Activated CD4-positive, CD25-positive, alpha-beta regulatory T cell treated with anti-CD3 and anti-CD28 coated beads, Interleukin-2, amount 50 U/mL, for 16 hours (primary cell): Measurements from ENCODE around the gene IKZF3.
A peak's percentile ranks its signal among the peaks of the same experiment; 100 is the strongest.
"Not testable (repeated sequence)": the region's sequence is repeated elsewhere in the genome, so short reads cannot be mapped to it uniquely, and the experiment has no call there.

Experiments
- DNase-seq: peaks from one replicate; pipeline ENCODE4 v3.0.0-alpha.2; 2020; ENCODE audit warnings: low read depth, low spot score

Gene IKZF3

DNA sequence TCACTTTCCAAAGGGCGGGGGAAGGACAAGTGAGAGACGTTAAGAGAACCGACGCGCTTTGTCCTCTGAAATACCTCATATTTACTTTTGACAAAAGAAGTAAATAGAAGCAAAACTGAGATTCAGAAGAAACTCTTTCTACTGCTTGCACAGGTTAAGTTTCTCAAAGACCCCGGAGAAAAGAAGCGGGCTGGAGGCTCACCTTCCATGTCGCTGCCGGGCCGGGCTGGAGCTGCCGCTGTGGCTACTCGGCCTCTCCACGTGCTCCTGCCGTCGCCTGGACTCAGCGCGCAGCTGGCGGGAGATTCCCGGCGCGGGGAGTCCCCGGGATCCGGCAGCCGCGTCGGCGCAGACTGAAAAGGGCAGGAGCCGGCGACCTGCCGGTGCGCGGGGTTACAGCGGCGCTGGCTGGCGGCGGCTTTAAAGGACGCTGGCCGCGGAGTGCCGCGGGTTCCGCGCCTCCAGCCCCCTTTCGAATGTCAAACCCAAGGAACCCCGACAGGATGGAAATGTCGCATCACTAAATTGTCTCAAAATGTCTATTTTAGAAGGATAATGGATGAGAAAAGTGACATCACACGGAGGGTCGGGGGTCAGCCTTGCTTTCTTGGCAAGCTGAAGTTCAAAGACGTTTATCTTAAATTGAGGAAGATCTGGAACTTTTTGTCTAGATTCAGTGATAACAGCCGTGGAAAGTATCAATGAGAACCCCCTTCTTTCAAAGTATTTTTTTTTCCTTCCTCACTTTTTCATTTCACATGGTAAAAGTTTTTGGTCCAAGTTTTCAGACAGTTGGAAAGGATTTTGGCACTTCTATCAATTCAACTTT is at the start of gene IKZF3:
TSS of gene IKZF3 (minus strand) at position 395 of the 829 bp plus-strand sequence. CDS start at position 209, 186 bp downstream.
- DNase-seq, result peak; percentile 59

DNA sequence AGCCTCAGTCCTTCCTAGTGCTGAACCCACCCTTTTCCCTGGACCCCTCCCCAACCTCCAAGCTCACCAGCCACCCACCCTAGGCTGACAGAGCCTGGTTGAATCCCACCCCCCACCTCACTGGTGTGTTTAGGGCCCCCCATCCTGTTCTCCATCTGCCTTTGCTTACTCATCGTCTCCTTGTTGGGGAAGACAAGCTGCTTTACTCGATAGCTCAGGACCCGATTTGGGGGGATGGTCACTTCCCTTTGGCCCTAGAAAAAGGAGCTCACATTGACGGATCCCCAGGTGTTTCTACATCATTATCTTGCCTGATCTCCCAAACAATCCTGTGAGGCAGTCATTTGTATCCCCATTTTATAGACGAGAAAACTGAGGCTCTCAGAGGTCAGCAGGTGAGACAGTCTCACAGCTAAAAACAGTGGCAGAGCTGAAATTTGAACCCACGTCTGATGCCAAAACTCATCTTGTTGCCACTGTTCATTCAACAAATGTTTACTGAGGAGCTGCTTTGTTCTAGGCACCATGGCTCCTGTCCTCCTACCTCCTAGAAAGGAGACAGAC is 44.8 kb upstream of the IKZF3 start:
- DNase-seq, result no peak

GRCh38 chr17:39904990-39905288 is 40.8 kb upstream of the IKZF3 start:
- DNase-seq, result no peak

- DNase-seq, result no peak
These were observed 39.2 kb upstream of the IKZF3 start for GRCh38 chr17:39903158-39903884.

DNA sequence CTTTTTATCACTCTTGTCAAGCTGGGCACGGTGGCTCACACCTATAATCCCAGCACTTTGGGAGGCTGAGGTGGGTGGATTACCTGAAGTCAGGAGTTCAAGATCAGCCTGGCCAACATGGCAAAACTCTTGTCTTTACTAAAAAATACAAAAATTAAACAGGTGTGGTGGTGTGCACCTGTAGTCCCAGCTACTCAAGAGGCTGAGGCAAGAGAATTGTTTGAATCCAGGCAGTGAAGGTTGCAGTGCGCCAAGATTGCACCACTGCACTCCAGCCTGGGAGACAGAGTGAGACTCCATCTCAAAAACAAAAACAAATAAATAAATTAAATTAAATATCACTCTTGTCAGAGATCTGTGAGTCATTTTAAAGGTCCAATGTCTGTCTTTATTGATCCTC is 37.9 kb upstream of the IKZF3 start:
- DNase-seq, result not testable (repeated sequence)

GRCh38 chr17:39899215-39899614 is 35.1 kb upstream of the IKZF3 start:
- DNase-seq, result no peak

GRCh38 chr17:39898088-39898487 is 34.0 kb upstream of the IKZF3 start:
- no peak for DNase-seq

DNA sequence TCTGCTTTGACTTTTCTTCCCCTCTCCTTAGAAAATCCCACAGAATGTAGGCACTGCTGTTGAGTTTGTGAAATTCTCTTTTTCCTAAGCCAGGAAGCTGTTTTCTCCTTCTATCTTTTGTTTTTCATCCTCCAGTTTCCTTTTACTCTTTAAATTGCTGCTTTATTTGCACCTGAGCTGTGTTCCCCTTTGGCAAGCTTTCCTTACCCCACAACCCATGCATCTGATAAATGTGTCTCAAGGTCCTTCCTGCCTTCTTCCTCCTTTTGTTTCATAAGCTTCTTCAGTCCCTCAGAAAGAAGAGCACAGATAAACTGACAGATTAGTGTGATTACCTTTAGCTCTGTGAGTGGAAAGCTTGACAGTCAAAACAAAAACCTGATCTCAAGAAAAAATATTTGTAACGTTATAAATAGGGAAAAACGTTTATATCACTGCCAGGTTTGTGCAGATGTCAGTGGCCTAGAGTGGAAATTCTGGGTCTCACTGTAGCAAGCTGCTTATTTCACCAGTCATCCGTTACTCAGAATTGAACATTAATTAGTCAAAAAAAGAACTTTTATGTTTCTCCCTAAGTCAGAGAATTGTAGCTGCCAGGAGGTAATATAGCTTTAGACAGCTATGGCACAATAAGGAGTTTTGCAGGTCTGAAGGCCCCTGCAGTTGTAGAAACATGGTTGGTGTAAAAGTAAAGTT is 30.7 kb upstream of the IKZF3 start:
- no peak for DNase-seq

- DNase-seq, result no peak
These were observed 25.1 kb upstream of the IKZF3 start for GRCh38 chr17:39889200-39889599.

- DNase-seq, result no peak
These were observed 23.0 kb upstream of the IKZF3 start for GRCh38 chr17:39887078-39887477.

DNA sequence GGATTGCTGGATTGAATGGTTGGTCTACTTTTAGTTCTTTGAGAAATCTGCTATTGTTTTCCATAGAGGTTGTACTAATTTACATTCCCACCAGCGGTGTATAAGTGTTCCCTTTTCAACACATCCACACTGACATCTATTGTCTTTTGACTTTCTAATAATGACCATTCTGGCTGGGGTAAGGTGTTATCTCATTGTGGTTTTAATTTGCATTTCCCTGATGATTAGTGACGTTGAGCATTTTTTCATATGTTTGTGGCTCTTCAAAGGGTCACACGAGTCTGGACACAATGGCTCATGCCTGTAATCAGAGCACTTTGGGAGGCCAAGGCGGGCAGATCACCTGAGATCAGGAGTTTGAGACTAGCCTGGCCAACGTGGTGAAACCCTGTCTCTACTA is 22.0 kb upstream of the IKZF3 start:
- not testable (repeated sequence) for DNase-seq

DNA sequence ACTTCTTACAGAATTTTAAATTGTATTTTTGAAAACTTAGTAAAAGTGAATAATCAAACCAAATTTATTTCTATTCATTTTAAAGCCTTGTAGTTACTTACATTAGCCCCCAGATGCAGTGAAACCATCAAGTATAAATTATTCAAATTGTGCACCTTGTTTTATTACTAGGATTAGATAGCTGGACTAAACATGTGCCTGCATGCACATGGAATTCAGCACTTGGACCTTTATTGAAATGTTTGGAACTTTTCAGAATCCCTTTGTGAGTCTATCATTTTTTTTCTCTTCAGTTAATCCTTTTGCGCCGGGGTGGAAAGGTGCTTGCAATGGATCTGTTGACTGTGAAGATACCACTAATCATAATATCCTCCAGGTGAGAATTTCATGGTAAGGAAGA is 8.6 kb upstream of the IKZF3 start:
- no peak for DNase-seq

DNA sequence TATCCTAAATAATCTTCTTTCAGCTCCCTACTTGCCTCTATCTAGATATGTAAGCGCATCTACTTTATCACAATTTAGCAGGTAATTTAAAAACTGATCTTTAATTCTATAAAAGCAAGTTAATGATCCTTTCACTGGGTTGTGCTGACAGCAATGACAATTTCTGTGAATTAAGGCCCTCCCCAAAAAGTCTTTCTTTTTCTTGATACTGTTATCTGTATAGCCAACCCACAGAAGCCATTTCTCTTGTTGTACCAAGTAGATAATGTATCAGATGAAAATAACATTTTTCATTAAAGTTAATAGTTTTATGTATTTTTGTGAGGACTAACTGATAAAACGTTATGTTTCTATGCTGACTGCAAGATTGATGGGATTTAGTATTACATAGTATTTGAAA is 7.7 kb upstream of the IKZF3 start:
- no peak for DNase-seq

DNA sequence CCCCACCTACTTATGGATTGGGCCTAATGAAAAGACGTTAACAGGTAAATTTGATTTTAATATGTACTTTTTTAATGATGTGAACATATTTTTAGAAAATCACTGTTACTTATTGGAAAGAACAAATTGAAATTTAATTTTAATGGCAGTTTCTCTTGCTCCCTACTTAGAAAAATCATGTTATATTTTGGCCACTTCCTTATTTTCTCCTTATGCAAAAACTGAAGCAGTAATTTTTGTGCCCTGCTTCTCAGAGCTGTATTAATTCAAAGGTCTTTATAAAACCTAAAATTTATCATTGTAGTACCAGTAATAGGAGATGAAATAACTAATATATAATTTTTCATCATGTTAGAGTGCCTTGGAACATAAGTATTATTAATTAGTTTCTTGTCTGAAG is 6.7 kb upstream of the IKZF3 start:
- no peak for DNase-seq

DNA sequence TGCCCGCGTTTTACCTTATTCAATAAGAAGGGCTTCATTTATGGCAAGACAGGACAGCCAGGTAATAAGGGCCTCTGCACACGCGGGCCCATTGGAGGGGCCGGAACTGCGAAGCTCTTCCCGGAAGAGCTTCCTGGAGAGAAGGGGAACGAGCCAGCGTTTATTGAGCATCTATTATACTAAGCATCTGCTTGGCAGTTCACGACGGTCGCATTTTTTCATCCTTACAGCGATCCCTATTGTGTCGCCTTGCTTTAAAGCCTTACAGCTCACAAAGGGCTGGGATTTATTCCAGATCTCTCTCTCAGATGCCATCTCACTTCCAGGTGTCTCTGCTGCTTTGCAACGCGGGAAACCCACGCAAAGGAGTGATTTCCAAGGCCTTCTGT is 4.4 kb upstream of the IKZF3 start:
- no peak for DNase-seq

GRCh38 chr17:39867880-39868553 is 3.9 kb upstream of the IKZF3 start, which contains the start of gene ZPBP2:
TSS of gene ZPBP2 (plus strand) at chr17:39868202. CDS start at chr17:39868355, 153 bp downstream.
- DNase-seq, result no peak

DNA sequence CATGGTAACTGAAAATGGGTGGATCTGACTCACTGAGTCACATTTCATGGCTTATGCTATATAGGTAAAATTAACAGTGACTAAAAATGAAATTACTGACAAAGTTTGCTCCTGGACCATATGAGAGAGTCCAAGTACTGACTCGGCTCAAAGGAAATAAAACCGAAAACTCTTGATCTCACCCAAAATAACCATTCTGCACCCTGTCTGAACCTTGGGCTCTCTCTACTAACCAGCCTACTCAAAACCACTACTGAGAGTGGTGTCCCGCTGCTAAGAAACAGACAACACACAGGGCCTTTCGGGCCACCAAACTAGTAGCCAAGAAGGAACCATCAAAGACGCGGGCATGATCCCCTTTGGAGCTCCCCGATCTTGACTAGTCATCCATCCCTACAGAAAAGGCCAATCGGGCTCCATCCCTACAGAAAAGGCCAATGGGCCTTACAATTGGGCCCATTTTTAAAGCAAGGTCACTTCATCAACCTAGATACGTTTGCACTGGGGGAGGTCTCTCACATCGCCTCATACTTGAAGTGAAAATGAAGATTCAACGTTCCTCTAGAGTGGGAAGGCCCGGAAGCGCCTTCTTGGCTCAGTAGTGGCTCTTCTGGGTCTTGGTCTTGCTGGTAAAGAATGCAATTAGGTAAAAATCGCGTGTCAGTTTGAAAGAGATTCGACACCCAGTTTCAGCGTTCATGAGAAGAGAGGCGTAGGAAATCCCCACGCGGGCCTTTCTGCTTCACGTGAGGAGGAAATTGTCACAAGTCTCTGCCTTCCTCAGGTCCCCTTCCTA is 3.2 kb upstream of the IKZF3 start:
- peak; percentile 47 for DNase-seq

GRCh38 chr17:39866013-39866730 is 2.1 kb upstream of the IKZF3 start:
- no peak for DNase-seq

- DNase-seq, result no peak
These were observed 731 bp downstream of the IKZF3 start for GRCh38 chr17:39863244-39863917.

GRCh38 chr17:39861235-39861634 is 2.9 kb downstream of the IKZF3 start:
- DNase-seq, result no peak
